K562 (cell line): ENCODE results near the gene EMID1. TPM values are rescaled to one million over a fixed set of nuclear protein-coding genes. Genes with fewer than 3 reads are reported as not detected.

Source experiments
- CHD4 ChIP-seq: fragments of 200-600 bp; sonication (generic); IDR thresholded peaks from 3 replicates; pipeline ENCODE4 v1.6.1; 2012; ENCODE audit warnings: low read depth, mild to moderate bottlenecking, mixed read lengths, low read length, inconsistent platforms; ENCODE audit not compliant: insufficient read depth, insufficient replicate concordance, poor library complexity, severe bottlenecking
- CREB5 ChIP-seq: fragments of 250-450 bp; sonication (Bioruptor Pico); IDR thresholded peaks from 2 replicates; pipeline ENCODE4 v1.5.0; 2020; ENCODE audit warnings: mild to moderate bottlenecking
- CSDE1 ChIP-seq, 2 experiments: fragments of 450-650 bp; IDR thresholded peaks; 2 replicates each; pipeline ENCODE4 v1.6.1; 2016; ENCODE audit warnings: mild to moderate bottlenecking in 1 of 2
- DIDO1 ChIP-seq: fragments of 450-650 bp; IDR thresholded peaks from 2 replicates; pipeline ENCODE4 v1.6.1; 2016; ENCODE audit warnings: low read depth, missing biosample characterization, missing genetic modification characterization
- GATAD2B ChIP-seq: fragments of 450-650 bp; IDR thresholded peaks from 2 replicates; pipeline ENCODE4 v1.6.1; 2017; ENCODE audit warnings: mild to moderate bottlenecking, borderline replicate concordance
- NCOA2 ChIP-seq, 2 experiments: fragments of 450-650 bp; IDR thresholded peaks; 2 replicates each; pipeline ENCODE4 v1.6.1; 2018; ENCODE audit warnings: mild to moderate bottlenecking in 2 of 2, moderate library complexity in 1 of 2; ENCODE audit not compliant: partially characterized antibody in 2 of 2
- NR2C1 ChIP-seq, 2 experiments: fragments of 450-650 bp; IDR thresholded peaks; 2 replicates each; pipeline ENCODE4 v1.6.1; 2017; ENCODE audit warnings: mild to moderate bottlenecking in 2 of 2, antibody characterized with exemption in 1 of 2, inconsistent platforms in 1 of 2, missing compliant biosample characterization in 1 of 2, missing genetic modification characterization in 1 of 2
- PHF8 ChIP-seq: fragments of 200-600 bp; sonication (generic); IDR thresholded peaks from 2 replicates; pipeline ENCODE4 v1.6.1; 2012; ENCODE audit warnings: mixed run types, mild to moderate bottlenecking, inconsistent platforms, low read length, moderate library complexity, borderline replicate concordance
- POLR2AphosphoS2 ChIP-seq: IDR thresholded peaks from 2 replicates; pipeline ENCODE4 v1.6.1; 2012; ENCODE audit warnings: low read length, improper control_type of control experiment
- ZNF197 ChIP-seq: fragments of 200-800 bp; sonication (Bioruptor generic); IDR thresholded peaks from 2 replicates; pipeline ENCODE4 v1.6.1; 2016; ENCODE audit warnings: low read depth, missing genetic modification characterization, missing compliant biosample characterization
- ZNF277 ChIP-seq: fragments of 250-450 bp; sonication (Bioruptor Pico); IDR thresholded peaks from 2 replicates; pipeline ENCODE4 v1.8.0; 2022; ENCODE audit warnings: inconsistent platforms, mild to moderate bottlenecking, moderate library complexity, borderline replicate concordance
- ZNF436 ChIP-seq: fragments of 250-450, 450-650 bp; sonication (Bioruptor Pico); formaldehyde crosslinking; IDR thresholded peaks from 2 replicates; pipeline ENCODE4 v1.7.0; 2020; ENCODE audit warnings: mild to moderate bottlenecking
- ZNF699 ChIP-seq: fragments of 250-450 bp; sonication (Bioruptor Pico); IDR thresholded peaks from 2 replicates; pipeline ENCODE4 v1.8.0; 2021; ENCODE audit warnings: mild to moderate bottlenecking, moderate library complexity; ENCODE audit not compliant: insufficient replicate concordance
- ZNF717 ChIP-seq: fragments of 250-450 bp; sonication (Bioruptor Pico); IDR thresholded peaks from 2 replicates; pipeline ENCODE4 v1.5.0; 2021
- polyA plus RNA-seq, 8 experiments: library from polyadenylated mRNA; depleted of rRNA in 4 of 8; stranded (reverse) in 5 of 8; unstranded in 3 of 8; fragments of >200 nt; fragmentation: Nextera tagmentation in 2 of 8; fragmentation: Illumina TruSeq in 1 of 8; extraction: Ambion mirVana in 2 of 8; extraction: Trizol in 1 of 8; gene quantifications; 2 replicates each; pipeline versions ENCODE4 v1.2.1 to v1.2.3, GENCODE V29; 2011 to 2014; ENCODE audit warnings: inconsistent platforms in 1 of 8, missing spikeins in 1 of 8
- total RNA-seq, 7 experiments: library from RNA; depleted of rRNA in 6 of 7; stranded (reverse); fragments of >200 nt in 6 of 7; fragmentation: Illumina TruSeq in 2 of 7; extraction: Trizol in 2 of 7; gene quantifications; 2 replicates each; pipeline versions ENCODE4 v1.2.1 to v1.2.3, GENCODE V29; 2011 to 2021; ENCODE audit warnings: low replicate concordance in 1 of 7
- TF ChIP-seq, protein P1 (sequence below): fragments of 450-650 bp; IDR thresholded peaks from 2 replicates; pipeline ENCODE4 v1.6.1; 2018; ENCODE audit not compliant: partially characterized antibody
- TF ChIP-seq, protein P2 (sequence below): sonication (generic); formaldehyde crosslinking; IDR thresholded peaks from 2 replicates; pipeline ENCODE4 v1.8.0; 2023; ENCODE audit warnings: mild to moderate bottlenecking, missing genetic modification reagents

Gene EMID1
- total and polyA plus RNA-seq, 9 of the 15 experiments (the other 6 are each of a cell fraction or from before 2014, with no cell fraction given): 0.15 to 7.2 (median 2.7) TPM

GRCh38 chr22:29267858-29268510, 62.3 kb downstream of the EMID1 start, which contains the start of the genes EWSR1 and RHBDD3 (continued):
- peak; percentile 66 for TF ChIP-seq GATAD2B
- TF ChIP-seq CREB5: no peak
- peak in 1 of 2 experiments; percentile 98 for TF ChIP-seq NCOA2 (IDR thresholded peaks at IDR 0.05; ENCODE audit: partially characterized antibody in 2 of 2)
- TF ChIP-seq CSDE1 (IDR thresholded peaks at IDR 0.05): no peak; a peak in 1 of 4 replicates
- TF ChIP-seq, protein P1, sequence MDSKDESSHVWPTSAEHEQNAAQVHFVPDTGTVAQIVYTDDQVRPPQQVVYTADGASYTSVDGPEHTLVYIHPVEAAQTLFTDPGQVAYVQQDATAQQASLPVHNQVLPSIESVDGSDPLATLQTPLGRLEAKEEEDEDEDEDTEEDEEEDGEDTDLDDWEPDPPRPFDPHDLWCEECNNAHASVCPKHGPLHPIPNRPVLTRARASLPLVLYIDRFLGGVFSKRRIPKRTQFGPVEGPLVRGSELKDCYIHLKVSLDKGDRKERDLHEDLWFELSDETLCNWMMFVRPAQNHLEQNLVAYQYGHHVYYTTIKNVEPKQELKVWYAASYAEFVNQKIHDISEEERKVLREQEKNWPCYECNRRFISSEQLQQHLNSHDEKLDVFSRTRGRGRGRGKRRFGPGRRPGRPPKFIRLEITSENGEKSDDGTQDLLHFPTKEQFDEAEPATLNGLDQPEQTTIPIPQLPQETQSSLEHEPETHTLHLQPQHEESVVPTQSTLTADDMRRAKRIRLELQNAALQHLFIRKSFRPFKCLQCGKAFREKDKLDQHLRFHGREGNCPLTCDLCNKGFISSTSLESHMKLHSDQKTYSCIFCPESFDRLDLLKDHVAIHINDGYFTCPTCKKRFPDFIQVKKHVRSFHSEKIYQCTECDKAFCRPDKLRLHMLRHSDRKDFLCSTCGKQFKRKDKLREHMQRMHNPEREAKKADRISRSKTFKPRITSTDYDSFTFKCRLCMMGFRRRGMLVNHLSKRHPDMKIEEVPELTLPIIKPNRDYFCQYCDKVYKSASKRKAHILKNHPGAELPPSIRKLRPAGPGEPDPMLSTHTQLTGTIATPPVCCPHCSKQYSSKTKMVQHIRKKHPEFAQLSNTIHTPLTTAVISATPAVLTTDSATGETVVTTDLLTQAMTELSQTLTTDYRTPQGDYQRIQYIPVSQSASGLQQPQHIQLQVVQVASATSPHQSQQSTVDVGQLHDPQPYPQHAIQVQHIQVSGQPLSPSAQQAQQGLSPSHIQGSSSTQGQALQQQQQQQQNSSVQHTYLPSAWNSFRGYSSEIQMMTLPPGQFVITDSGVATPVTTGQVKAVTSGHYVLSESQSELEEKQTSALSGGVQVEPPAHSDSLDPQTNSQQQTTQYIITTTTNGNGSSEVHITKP: peak; percentile 100
- TF ChIP-seq CHD4: no peak
- TF ChIP-seq PHF8: peak; percentile 69
- TF ChIP-seq, protein P2, sequence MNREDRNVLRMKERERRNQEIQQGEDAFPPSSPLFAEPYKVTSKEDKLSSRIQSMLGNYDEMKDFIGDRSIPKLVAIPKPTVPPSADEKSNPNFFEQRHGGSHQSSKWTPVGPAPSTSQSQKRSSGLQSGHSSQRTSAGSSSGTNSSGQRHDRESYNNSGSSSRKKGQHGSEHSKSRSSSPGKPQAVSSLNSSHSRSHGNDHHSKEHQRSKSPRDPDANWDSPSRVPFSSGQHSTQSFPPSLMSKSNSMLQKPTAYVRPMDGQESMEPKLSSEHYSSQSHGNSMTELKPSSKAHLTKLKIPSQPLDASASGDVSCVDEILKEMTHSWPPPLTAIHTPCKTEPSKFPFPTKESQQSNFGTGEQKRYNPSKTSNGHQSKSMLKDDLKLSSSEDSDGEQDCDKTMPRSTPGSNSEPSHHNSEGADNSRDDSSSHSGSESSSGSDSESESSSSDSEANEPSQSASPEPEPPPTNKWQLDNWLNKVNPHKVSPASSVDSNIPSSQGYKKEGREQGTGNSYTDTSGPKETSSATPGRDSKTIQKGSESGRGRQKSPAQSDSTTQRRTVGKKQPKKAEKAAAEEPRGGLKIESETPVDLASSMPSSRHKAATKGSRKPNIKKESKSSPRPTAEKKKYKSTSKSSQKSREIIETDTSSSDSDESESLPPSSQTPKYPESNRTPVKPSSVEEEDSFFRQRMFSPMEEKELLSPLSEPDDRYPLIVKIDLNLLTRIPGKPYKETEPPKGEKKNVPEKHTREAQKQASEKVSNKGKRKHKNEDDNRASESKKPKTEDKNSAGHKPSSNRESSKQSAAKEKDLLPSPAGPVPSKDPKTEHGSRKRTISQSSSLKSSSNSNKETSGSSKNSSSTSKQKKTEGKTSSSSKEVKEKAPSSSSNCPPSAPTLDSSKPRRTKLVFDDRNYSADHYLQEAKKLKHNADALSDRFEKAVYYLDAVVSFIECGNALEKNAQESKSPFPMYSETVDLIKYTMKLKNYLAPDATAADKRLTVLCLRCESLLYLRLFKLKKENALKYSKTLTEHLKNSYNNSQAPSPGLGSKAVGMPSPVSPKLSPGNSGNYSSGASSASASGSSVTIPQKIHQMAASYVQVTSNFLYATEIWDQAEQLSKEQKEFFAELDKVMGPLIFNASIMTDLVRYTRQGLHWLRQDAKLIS (CRISPR knock-in tag): 0 out of 2 replicates have a peak, but pooled peaks have one; percentile 81
- no peak for TF ChIP-seq ZNF717
- peak; percentile 91 for TF ChIP-seq NR2C1 (IDR thresholded peaks at IDR 0.05)
- TF ChIP-seq NR2C1 (tag; IDR thresholded peaks at IDR 0.05): peak; percentile 85
- TF ChIP-seq ZNF699: no peak
- TF ChIP-seq ZNF277 (CRISPR knock-in tag): no peak
- no peak for TF ChIP-seq DIDO1 (tag)
- no peak for TF ChIP-seq POLR2AphosphoS2
- 0 out of 2 replicates have a peak, but pooled peaks have one; percentile 52 for TF ChIP-seq ZNF197 (CRISPR knock-in tag)
- no peak for TF ChIP-seq ZNF436 (CRISPR knock-in tag)
